ENCODE data around the gene SRSF3.

The SRSF3 gene

DNA sequence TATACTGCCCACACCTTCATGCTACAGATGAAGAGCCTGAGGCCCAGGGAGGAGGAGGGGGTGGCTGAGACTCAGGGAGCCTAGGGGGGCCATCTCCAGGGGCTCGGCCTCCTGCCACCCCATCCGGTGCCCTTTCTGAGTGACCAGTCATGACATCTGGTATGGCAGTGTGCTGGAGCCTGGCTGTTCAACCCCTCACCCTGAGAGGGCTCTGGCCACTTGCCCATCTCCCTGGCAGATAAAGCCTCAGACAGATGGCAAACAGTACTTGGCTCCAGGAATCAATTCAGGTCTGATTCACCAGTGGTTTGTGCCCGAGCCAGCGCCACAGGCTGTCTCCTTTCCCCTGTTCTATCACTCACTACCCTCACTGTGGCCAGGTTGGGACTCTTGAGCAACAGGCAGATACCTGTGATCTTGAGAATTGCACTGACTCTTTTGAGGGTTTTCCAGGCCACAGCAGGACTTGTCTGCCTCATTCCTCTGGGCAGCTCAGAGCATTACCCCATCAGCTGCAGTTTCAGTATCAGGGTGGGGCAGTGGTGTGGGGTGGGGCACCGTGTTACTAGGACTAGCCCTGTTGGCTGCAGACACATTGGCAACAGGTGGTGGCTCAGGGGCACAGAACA, 22.8 kb downstream of the SRSF3 start:
- DNase-seq = peak; percentile 86
- H3K4me3 ChIP-seq (ENCODE audit: low read depth, low read length) = no peak overlapping the region
- H3K27me3 ChIP-seq = no peaks in the 10 kb centered on the region
- TF ChIP-seq, protein P1, sequence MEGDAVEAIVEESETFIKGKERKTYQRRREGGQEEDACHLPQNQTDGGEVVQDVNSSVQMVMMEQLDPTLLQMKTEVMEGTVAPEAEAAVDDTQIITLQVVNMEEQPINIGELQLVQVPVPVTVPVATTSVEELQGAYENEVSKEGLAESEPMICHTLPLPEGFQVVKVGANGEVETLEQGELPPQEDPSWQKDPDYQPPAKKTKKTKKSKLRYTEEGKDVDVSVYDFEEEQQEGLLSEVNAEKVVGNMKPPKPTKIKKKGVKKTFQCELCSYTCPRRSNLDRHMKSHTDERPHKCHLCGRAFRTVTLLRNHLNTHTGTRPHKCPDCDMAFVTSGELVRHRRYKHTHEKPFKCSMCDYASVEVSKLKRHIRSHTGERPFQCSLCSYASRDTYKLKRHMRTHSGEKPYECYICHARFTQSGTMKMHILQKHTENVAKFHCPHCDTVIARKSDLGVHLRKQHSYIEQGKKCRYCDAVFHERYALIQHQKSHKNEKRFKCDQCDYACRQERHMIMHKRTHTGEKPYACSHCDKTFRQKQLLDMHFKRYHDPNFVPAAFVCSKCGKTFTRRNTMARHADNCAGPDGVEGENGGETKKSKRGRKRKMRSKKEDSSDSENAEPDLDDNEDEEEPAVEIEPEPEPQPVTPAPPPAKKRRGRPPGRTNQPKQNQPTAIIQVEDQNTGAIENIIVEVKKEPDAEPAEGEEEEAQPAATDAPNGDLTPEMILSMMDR (IDR thresholded peaks at IDR 0.05; ENCODE audit: low read depth, low read length) = no peak
- H3K4me1 ChIP-seq = peaks cover 27% of the 10 kb centered on the region
- no peaks in the 10 kb centered on the region for H3K9me3 ChIP-seq
- peaks cover 25% of the 10 kb centered on the region for H3K36me3 ChIP-seq

DNA sequence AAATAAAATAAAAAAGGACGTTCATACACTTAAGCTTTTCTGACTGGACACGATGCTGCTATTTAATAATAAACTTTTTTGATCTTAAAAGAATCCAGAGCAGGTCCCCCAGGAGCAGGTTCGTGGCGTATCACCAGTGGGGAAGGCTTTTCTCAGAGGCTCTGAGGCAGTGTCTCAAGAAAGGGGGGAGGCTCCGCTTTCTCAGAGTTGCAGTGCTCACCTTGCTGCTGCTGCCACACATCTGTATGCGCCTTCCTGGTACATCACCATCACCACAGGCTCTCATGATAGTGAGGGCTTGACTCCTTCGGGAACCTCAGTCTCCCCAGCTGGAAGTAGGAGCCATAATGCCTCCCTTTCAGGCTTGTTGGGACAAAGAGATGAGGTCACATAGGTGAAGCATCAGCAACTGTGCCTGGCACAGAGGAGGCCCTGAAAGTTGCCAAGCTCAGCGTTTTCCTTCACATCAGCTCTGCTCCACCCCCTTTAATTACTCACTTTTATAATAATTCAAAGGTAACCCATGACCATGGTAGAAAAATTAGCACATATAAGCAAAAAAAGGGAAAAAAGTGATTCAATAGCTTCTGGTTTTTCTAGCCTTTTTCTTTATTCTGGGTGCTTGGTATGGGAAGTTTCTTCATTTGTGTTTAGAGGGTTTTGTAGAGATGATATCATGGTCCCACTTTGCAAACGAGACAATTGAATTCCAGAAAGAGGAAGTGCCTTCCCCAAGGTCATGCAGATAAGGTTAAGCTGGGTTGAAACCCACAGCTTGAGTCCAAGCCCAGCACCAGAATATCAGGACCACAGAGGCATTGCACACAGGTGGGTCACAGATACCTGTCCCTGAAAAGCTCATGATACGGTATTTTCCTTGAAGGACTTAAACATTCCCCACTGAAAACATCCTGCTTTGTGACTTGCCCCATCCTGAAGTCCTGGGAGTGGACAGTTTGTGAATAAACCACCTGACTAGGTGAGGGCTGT, 24.5 kb downstream of the SRSF3 start:
- H3K36me3 ChIP-seq = peaks cover 11% of the 10 kb centered on the region
- H3K4me1 ChIP-seq = peaks cover 27% of the 10 kb centered on the region
- H3K27me3 ChIP-seq = no peaks in the 10 kb centered on the region
- TF ChIP-seq, protein P1 (IDR thresholded peaks at IDR 0.05; ENCODE audit: low read depth, low read length) = no peak
- H3K4me3 ChIP-seq (ENCODE audit: low read depth, low read length) = no peak overlapping the region
- no peaks in the 10 kb centered on the region for H3K9me3 ChIP-seq
- DNase-seq = no peak

DNA sequence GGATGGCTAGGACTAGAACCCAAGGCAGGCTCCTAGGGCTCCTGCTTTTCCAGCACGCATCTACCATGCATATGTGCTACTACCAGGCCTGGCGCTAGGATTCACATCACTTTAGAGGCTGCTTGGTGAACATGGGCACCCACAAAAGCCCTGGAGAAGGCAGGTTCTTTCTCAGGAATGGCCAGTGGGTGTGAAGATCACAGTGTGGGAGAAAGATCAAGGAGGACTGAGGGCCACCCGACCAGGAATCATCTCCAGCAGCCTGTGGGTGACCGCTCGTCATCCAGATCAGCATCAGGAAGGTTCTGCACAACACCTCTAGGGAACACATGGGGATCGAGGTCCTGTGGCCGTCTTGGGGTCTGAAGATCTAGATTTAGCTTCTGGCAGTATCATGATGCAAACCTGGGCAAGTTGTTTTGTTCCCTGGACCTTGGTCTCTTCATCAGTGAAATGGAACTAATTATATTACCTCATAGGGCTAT, 27.3 kb downstream of the SRSF3 start:
- no peaks in the 10 kb centered on the region for H3K27me3 ChIP-seq
- no peaks in the 10 kb centered on the region for H3K9me3 ChIP-seq
- TF ChIP-seq, protein P1 (IDR thresholded peaks at IDR 0.05; ENCODE audit: low read depth, low read length) = no peak
- DNase-seq = no peak
- H3K4me1 ChIP-seq = peaks cover 20% of the 10 kb centered on the region
- no peaks in the 10 kb centered on the region for H3K36me3 ChIP-seq
- no peak overlapping the region for H3K4me3 ChIP-seq (ENCODE audit: low read depth, low read length)

DNA sequence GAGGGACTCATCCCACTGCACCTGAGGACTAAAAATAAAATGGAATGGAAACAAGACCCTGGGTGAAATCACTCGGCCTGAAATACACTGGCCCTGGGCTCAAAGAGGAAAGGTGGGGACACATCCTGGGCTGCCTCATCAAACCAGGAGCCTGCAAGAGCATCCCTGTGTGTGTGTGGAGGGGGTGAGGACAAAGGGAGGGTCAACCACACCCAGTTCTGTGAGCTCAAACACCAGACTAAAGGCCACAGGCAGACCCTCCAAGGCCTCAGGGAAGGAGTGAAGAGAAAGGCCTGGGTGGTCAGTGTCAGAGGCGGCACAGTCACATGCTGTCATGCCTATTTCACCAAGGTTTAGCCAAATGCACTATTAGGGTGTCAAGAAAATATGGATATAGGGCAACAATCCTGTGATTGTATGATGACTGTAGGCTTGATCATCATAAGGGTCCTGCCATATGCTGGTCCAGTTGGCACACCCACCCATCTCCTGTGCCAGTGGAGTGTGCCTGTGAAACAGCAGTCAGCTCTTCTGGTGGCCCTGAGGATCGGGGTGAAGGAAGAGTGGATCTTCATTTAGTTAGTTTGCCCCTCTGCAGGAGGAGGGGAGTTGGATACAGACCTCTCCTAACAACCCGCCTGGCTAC, 28.9 kb downstream of the SRSF3 start:
- Histone ChIP-seq H3K4me1 (peaks cover 9% of the 10 kb centered on the region), H3K9me3 (no peaks in the 10 kb centered on the region), H3K36me3 (no peaks in the 10 kb centered on the region), H3K4me3 (ENCODE audit: low read depth, low read length) (no peak overlapping the region), H3K27me3 (no peaks in the 10 kb centered on the region)
- no peak for DNase-seq
- TF ChIP-seq, protein P1 (IDR thresholded peaks at IDR 0.05; ENCODE audit: low read depth, low read length) = no peak

DNA sequence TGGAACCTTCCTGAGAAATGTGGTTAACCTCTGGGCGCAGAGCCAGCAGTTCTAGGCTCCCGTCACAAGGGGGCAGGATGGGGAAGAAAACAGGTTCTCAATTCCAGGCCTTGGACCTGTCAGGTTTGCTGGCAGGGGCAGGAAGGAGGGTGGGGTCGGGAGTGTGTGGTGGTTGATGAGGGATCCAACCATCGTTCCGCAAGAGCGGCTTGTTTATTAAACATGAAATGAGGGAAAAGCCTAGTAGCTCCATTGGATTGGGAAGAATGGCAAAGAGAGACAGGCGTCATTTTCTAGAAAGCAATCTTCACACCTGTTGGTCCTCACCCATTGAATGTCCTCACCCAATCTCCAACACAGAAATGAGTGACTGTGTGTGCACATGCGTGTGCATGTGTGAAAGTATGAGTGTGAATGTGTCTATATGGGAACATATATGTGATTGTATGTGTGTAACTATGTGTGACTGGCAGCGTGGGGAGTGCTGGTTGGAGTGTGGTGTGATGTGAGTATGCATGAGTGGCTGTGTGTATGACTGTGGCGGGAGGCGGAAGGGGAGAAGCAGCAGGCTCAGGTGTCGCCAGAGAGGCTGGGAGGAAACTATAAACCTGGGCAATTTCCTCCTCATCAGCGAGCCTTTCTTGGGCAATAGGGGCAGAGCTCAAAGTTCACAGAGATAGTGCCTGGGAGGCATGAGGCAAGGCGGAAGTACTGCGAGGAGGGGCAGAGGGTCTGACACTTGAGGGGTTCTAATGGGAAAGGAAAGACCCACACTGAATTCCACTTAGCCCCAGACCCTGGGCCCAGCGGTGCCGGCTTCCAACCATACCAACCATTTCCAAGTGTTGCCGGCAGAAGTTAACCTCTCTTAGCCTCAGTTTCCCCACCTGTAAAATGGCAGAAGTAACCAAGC, 29.6 kb downstream of the SRSF3 start:
- Histone ChIP-seq H3K4me3 (ENCODE audit: low read depth, low read length) (no peak overlapping the region), H3K36me3 (no peaks in the 10 kb centered on the region), H3K27me3 (no peaks in the 10 kb centered on the region), H3K9me3 (no peaks in the 10 kb centered on the region), H3K4me1 (peaks cover 3% of the 10 kb centered on the region)
- TF ChIP-seq, protein P1 (IDR thresholded peaks at IDR 0.05; ENCODE audit: low read depth, low read length) = peak; percentile 94
- DNase-seq = peak; percentile 79
